HCT116 (cell line): ENCODE measurements around the gene ASB8.

Experiments used
- CEBPB ChIP-seq: IDR thresholded peaks from 2 replicates; pipeline ENCODE4 v1.6.1; 2012; ENCODE audit warnings: low read depth
- EGR1 ChIP-seq: IDR thresholded peaks from 2 replicates; pipeline ENCODE4 v1.6.1; 2012; ENCODE audit warnings: low read depth
- EZH2 ChIP-seq: fragments of 200-600 bp; sonication (generic); IDR thresholded peaks from 2 replicates; pipeline ENCODE4 v1.6.1; 2017; ENCODE audit warnings: antibody characterized with exemption, mixed run types
- EZH2phosphoT487 ChIP-seq: fragments of 200-600 bp; IDR thresholded peaks from 2 replicates; pipeline ENCODE4 v1.6.1; 2018; ENCODE audit warnings: antibody characterized with exemption, borderline replicate concordance
- POLR2A ChIP-seq: IDR thresholded peaks from 2 replicates; pipeline ENCODE4 v1.7.0; 2011; ENCODE audit warnings: borderline replicate concordance; ENCODE audit not compliant: insufficient read depth, insufficient read length; ENCODE audit errors: extremely low read depth
- POLR2AphosphoS5 ChIP-seq: IDR thresholded peaks from 2 replicates; pipeline ENCODE4 v1.6.1; 2011; ENCODE audit warnings: mild to moderate bottlenecking, low read depth, low read length, moderate library complexity
- RAD21 ChIP-seq: IDR thresholded peaks from 2 replicates; pipeline ENCODE4 v1.6.1; 2012; ENCODE audit warnings: low read depth, mild to moderate bottlenecking
- TCF7L2 ChIP-seq: IDR thresholded peaks from 2 replicates; pipeline ENCODE4 v1.7.0; 2011; ENCODE audit warnings: borderline replicate concordance, inconsistent platforms; ENCODE audit not compliant: insufficient read depth, insufficient read length; ENCODE audit errors: extremely low read depth
- ZFX ChIP-seq: fragments of 450-650 bp; IDR thresholded peaks from 2 replicates; pipeline ENCODE4 v1.6.1; 2017
- TF ChIP-seq, protein P1 (sequence below), 3 experiments: fragments of 200-600 bp in 1 of 3; sonication (generic) in 1 of 3; IDR thresholded peaks in 2 of 3; conservative IDR thresholded peaks in 1 of 3; 2 replicates each; pipeline ENCODE4 v1.5.1; 2012 to 2017; ENCODE audit warnings: low read depth in 2 of 3, low read length in 2 of 3, antibody characterized with exemption in 1 of 3, borderline replicate concordance in 1 of 3, control low read depth in 1 of 3, mild to moderate bottlenecking in 1 of 3, mixed read lengths in 1 of 3, mixed run types in 1 of 3, moderate library complexity in 1 of 3; ENCODE audit not compliant: insufficient read depth in 1 of 3
- TF ChIP-seq, protein P2 (sequence below): IDR thresholded peaks from 2 replicates; pipeline ENCODE4 v1.6.1; 2012

GRCh38 chr12:48182631-48183030 lies 25.3 kb upstream of the ASB8 start:
- TF ChIP-seq EGR1 (no peak), EZH2 (no peak), POLR2A (no peak), RAD21 (no peak), POLR2AphosphoS5 (no peak), EZH2phosphoT487 (no peak), ZFX (no peak), CEBPB (no peak), TCF7L2 (no peak)
- TF ChIP-seq, protein P1, sequence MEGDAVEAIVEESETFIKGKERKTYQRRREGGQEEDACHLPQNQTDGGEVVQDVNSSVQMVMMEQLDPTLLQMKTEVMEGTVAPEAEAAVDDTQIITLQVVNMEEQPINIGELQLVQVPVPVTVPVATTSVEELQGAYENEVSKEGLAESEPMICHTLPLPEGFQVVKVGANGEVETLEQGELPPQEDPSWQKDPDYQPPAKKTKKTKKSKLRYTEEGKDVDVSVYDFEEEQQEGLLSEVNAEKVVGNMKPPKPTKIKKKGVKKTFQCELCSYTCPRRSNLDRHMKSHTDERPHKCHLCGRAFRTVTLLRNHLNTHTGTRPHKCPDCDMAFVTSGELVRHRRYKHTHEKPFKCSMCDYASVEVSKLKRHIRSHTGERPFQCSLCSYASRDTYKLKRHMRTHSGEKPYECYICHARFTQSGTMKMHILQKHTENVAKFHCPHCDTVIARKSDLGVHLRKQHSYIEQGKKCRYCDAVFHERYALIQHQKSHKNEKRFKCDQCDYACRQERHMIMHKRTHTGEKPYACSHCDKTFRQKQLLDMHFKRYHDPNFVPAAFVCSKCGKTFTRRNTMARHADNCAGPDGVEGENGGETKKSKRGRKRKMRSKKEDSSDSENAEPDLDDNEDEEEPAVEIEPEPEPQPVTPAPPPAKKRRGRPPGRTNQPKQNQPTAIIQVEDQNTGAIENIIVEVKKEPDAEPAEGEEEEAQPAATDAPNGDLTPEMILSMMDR (IDR thresholded peaks at IDR 0.05 in 2 of 3, conservative IDR thresholded peaks at IDR 0.05 in 1 of 3; ENCODE audit: borderline replicate concordance in 1 of 3, insufficient read depth in 1 of 3, low read depth in 2 of 3, low read length in 2 of 3), result no peak
- TF ChIP-seq, protein P2, sequence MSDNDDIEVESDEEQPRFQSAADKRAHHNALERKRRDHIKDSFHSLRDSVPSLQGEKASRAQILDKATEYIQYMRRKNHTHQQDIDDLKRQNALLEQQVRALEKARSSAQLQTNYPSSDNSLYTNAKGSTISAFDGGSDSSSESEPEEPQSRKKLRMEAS, result no peak
